HepG2 (cell line): Measurements from ENCODE around the gene PIK3CA.

Source experiments
- ARHGAP35 ChIP-seq: sonication (generic); formaldehyde crosslinking; IDR thresholded peaks from 2 replicates; pipeline ENCODE4 v1.9.0; 2022; ENCODE audit warnings: mild to moderate bottlenecking, inconsistent platforms, moderate library complexity, missing genetic modification reagents, borderline replicate concordance
- CBX1 ChIP-seq: IDR thresholded peaks from one replicate; pipeline ENCODE4 v1.6.1; 2016; ENCODE audit warnings: antibody characterized with exemption, low read depth
- CCDC6 ChIP-seq: sonication (generic); formaldehyde crosslinking; IDR thresholded peaks from 2 replicates; pipeline ENCODE4 v1.8.1; 2022; ENCODE audit warnings: mild to moderate bottlenecking, missing genetic modification reagents, moderate library complexity
- ELF4 ChIP-seq: sonication (generic); formaldehyde crosslinking; IDR thresholded peaks from 2 replicates; pipeline ENCODE4 v1.5.0; 2020; ENCODE audit warnings: missing genetic modification reagents, mild to moderate bottlenecking, moderate library complexity, borderline replicate concordance
- ERF ChIP-seq: IDR thresholded peaks from 2 replicates; pipeline ENCODE4 v1.6.1; 2018; ENCODE audit warnings: missing biosample characterization, missing genetic modification reagents
- HNRNPK ChIP-seq: fragments of 200-400 bp; formaldehyde crosslinking; IDR thresholded peaks from 2 replicates; pipeline ENCODE4 v1.6.1; 2018; ENCODE audit warnings: low read length, low read depth, moderate library complexity, mild to moderate bottlenecking; ENCODE audit not compliant: poor library complexity, severe bottlenecking
- KLF6 ChIP-seq: IDR thresholded peaks from 2 replicates; pipeline ENCODE4 v1.8.0; 2016; ENCODE audit warnings: missing biosample characterization, missing genetic modification reagents

DNA sequence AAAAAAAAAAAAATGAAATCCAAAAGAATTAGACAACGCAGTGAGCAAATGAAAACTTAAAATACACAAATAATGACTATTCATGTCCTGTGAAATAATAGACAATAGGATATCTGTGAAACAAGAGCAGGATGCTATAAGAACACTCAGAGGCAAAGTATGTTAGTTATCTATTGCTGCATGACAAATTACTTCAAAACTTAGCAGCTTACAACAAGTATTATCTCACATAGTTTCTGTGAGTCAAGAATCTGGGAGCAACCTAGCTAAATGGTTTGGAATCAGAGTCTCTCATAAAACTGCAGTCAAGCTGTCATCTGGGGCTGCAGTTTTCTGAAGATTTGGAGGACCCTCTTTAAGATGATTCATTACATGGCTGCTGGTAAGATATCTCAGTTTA, 40.1 kb upstream of the PIK3CA start:
- TF ChIP-seq CCDC6 (CRISPR knock-in tag) = no peak
- no peak for TF ChIP-seq CBX1
- TF ChIP-seq HNRNPK = no peak
- TF ChIP-seq ARHGAP35 = no peak
- TF ChIP-seq ELF4 (CRISPR knock-in tag) = no peak
- TF ChIP-seq ERF (CRISPR knock-in tag) = no peak
- no peak for TF ChIP-seq KLF6 (CRISPR knock-in tag)
